ENCODE data around the gene ZDHHC12.

- TF ChIP-seq CTCF (IDR thresholded peaks at IDR 0.05; ENCODE audit: insufficient read depth, low read length, poor library complexity, severe bottlenecking) (no peak), EZH2phosphoT487 (conservative IDR thresholded peaks at IDR 0.05; ENCODE audit: low read length) (no peak)
Measured at GRCh38 chr9:128731691-128732090, 7.8 kb upstream of the ZDHHC12 start.

All from SU-DHL-6 (cell line).